Karpas-422 (cell line): Measurements from ENCODE around the gene FES. TPM values are rescaled to one million over a fixed set of nuclear protein-coding genes. Genes with fewer than 3 reads are reported as not detected.

Source experiments
- DNase-seq: peaks from one replicate; pipeline ENCODE4 v3.0.0-alpha.2; 2015
- H2AFZ ChIP-seq: fragments of 200-600 bp; sonication (generic); 2 replicates; pipeline ENCODE4 v1.6.1; 2014; ENCODE audit warnings: antibody characterized with exemption, low read length, mixed read lengths
- H3K27ac ChIP-seq: fragments of 200-600 bp; sonication (generic); 2 replicates; pipeline ENCODE4 v1.5.1; 2014; ENCODE audit warnings: mild to moderate bottlenecking, low read length, moderate library complexity
- H3K27me3 ChIP-seq: fragments of 200-600 bp; sonication (generic); 2 replicates; pipeline ENCODE4 v1.6.1; 2014; ENCODE audit warnings: low read length, mixed read lengths
- H3K36me3 ChIP-seq: fragments of 200-600 bp; sonication (generic); 2 replicates; pipeline ENCODE4 v1.6.1; 2014; ENCODE audit warnings: low read length, mixed read lengths; ENCODE audit not compliant: insufficient read depth
- H3K4me1 ChIP-seq: fragments of 200-600 bp; sonication (generic); 2 replicates; pipeline ENCODE4 v1.6.1; 2014; ENCODE audit warnings: mild to moderate bottlenecking, low read length, mixed read lengths
- H3K4me2 ChIP-seq: fragments of 200-600 bp; sonication (generic); 2 replicates; pipeline ENCODE4 v1.6.1; 2014; ENCODE audit warnings: low read length, low read depth, mild to moderate bottlenecking; ENCODE audit not compliant: poor library complexity, severe bottlenecking
- H3K4me3 ChIP-seq: fragments of 200-600 bp; sonication (generic); 2 replicates; pipeline ENCODE4 v1.5.1; 2014; ENCODE audit warnings: mild to moderate bottlenecking, antibody characterized with exemption, low read length, mixed read lengths
- H3K79me2 ChIP-seq: fragments of 200-600 bp; sonication (generic); 2 replicates; pipeline ENCODE4 v1.6.1; 2014; ENCODE audit warnings: mild to moderate bottlenecking, low read length, mixed read lengths
- H3K9ac ChIP-seq: fragments of 200-600 bp; sonication (generic); 2 replicates; pipeline ENCODE4 v1.6.0; 2014; ENCODE audit warnings: low read length
- H3K9me2 ChIP-seq: fragments of 200-600 bp; sonication (generic), shearing (Covaris generic); replicated peaks from 2 replicates; pipeline ENCODE4 v1.6.0; 2014; ENCODE audit warnings: mild to moderate bottlenecking, low read length, moderate library complexity; ENCODE audit not compliant: insufficient read depth
- H3K9me3 ChIP-seq: fragments of 300-700, 200-600 bp; sonication (generic); 2 replicates; pipeline ENCODE4 v1.6.1; 2014; ENCODE audit warnings: low read length, mixed read lengths
- H4K20me1 ChIP-seq: fragments of 200-600 bp; sonication (generic); 2 replicates; pipeline ENCODE4 v1.6.1; 2014; ENCODE audit warnings: mild to moderate bottlenecking, antibody characterized with exemption, low read length, low read depth; ENCODE audit not compliant: insufficient read depth
- total RNA-seq: library from RNA; depleted of rRNA; stranded (reverse); fragments of >200 nt; shearing (Covaris generic); gene quantifications from 2 replicates; pipeline ENCODE4 v1.2.3, GENCODE V29; 2014; ENCODE audit warnings: low replicate concordance; rRNA removed

The FES gene
- total RNA-seq = 33.7 and 88.0 TPM in 2 replicates

DNA sequence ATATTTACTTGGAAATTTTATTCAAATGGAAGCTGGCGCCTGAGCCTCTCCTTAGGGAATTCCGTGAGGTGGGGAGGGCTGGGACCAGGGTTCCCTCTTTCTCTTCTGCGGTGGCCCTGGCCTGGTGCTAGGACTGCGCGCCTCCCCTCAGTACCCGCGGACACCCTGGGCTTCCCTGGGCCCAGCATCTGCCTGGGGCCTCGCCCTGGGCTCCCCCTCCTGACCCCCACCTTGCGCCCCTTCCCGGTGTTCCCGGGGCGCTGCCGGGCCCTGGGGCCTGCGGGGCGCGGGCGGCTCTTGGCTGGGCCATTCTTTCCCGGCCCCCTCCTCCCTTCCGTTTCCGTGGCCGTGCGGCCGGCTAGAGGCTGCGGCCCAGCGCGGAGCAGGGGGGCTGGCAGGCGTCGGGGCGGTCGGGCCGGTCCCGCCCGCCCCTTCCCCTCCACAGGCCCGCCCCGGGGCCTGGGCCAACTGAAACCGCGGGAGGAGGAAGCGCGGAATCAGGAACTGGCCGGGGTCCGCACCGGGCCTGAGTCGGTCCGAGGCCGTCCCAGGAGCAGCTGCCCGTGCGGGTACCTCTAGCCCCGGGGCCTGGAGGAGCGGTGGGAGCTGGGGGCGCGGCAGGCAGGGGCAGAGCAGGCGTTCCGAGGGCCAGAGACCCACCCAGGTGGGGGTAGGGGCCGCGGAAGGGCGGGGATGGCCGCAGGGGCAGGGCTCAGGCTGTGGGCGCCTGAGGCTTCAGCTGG is at the start of gene FES:
Gene FES (plus strand): TSS at position 529 of the 743 bp plus-strand sequence. CDS start 542 bp downstream, outside the sequence.
- peak within 1 kb of the TSS; percentile 73 for H3K9ac ChIP-seq
- H3K79me2 ChIP-seq = peaks cover 4% of the 10 kb centered on the region; the same call in 1 of the 2 replicates
- H3K27me3 ChIP-seq = no peaks in the 10 kb centered on the region
- peak within 1 kb of the TSS; percentile 83 for H3K27ac ChIP-seq
- H4K20me1 ChIP-seq = no peaks in the 10 kb centered on the region
- no peaks in the 10 kb centered on the region for H3K36me3 ChIP-seq
- H3K4me1 ChIP-seq = peaks cover 54% of the 10 kb centered on the region
- H3K4me2 ChIP-seq = peak within 1 kb of the TSS; percentile 63
- no peaks in the 10 kb centered on the region for H3K9me2 ChIP-seq
- peak within 1 kb of the TSS; percentile 66 for H3K4me3 ChIP-seq
- peak; percentile 78 for DNase-seq
- H2AFZ ChIP-seq = no peak within 1 kb of the TSS
- H3K9me3 ChIP-seq = no peaks in the 10 kb centered on the region

DNA sequence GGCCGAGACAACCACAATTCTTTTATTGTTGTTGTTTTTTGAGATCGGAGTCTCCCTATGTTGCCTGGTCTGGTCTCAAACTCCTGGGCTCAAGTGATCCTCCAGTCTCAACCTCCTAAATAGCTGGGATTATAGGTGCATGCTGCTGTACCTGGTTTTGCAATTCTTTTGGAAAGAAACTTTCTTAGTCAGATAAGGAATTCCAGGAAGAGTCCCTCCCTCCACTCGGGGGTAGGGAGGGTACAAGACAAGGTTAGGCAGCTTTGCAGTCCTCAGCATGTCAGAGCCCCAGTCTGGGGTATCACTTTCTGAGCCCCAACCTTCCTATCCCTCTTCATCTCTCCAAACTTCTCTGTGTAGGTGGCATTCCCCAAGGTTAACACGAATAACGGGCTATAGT is 49.7 kb upstream of the FES start:
- H3K4me3 ChIP-seq = no peak overlapping the region
- no peak overlapping the region for H2AFZ ChIP-seq
- H3K27ac ChIP-seq = no peak overlapping the region
- no peaks in the 10 kb centered on the region; the same call in 1 of the 2 replicates for H3K79me2 ChIP-seq
- H4K20me1 ChIP-seq = no peaks in the 10 kb centered on the region
- no peak overlapping the region for H3K4me2 ChIP-seq
- no peaks in the 10 kb centered on the region for H3K9me3 ChIP-seq
- no peaks in the 10 kb centered on the region for H3K36me3 ChIP-seq
- H3K9me2 ChIP-seq = no peaks in the 10 kb centered on the region
- no peak overlapping the region for H3K9ac ChIP-seq
- H3K27me3 ChIP-seq = no peaks in the 10 kb centered on the region
- DNase-seq = no peak
- H3K4me1 ChIP-seq = peaks cover 31% of the 10 kb centered on the region

DNA sequence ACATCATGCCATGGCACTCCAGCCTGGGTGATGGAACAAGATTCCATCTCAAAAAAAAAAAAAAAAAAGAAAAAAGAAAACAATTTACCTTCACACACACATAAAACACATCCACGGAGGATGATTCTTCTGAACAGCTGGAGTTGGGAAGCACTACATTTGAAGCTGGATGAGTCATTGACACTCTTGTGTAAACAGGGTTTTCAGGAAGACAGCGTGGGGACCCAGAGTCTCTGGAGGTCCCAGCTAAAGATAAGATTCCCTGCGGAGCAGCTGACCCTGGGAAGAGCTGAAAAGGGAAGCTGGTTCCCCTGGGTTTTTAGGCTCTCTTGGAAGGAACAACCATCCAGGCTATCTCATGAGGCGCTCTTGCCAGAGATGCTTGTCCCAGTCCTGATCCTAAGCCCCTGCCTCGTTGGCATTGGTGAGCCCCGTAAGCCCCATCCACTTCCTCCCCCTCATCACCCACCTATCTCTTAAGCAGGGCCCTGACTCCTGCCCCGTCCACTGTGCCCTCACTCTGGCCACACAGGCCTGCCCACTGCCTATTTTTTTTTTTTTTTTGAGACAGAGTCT is 47.9 kb upstream of the FES start:
- Histone ChIP-seq H3K9ac (no peak overlapping the region), H2AFZ (no peak overlapping the region), H3K4me1 (peaks cover 34% of the 10 kb centered on the region), H4K20me1 (no peaks in the 10 kb centered on the region), H3K27ac (no peak overlapping the region), H3K4me2 (no peak overlapping the region), H3K9me2 (no peaks in the 10 kb centered on the region), H3K9me3 (no peaks in the 10 kb centered on the region), H3K27me3 (no peaks in the 10 kb centered on the region), H3K79me2 (peaks cover 15% of the 10 kb centered on the region), H3K36me3 (peaks cover 4% of the 10 kb centered on the region; the same call in 1 of the 2 replicates), H3K4me3 (no peak overlapping the region)
- DNase-seq = no peak

DNA sequence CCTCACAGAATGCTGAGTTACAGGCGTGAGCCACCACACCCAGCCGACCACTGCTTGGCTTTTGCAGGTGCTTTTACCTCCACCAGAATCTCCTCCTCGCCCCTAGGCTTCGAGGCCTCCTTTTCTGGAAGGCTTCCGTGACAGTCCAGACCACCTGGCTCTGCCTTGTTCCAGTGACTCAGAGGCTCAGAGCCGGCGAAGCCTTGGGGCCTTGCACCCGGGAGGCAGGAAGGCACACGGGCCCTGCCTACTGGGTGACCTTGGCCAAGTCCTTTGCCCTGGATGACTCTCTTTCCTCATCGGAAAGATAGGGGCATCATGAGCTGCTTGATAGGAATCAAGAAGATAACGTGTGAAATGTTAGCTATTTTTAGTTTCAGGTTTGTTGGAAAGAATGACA is 47.2 kb upstream of the FES start:
- no peak overlapping the region for H3K27ac ChIP-seq
- H3K9me3 ChIP-seq = no peaks in the 10 kb centered on the region
- H3K9ac ChIP-seq = no peak overlapping the region
- H3K36me3 ChIP-seq = peaks cover 9% of the 10 kb centered on the region
- H3K79me2 ChIP-seq = peaks cover 20% of the 10 kb centered on the region
- no peak overlapping the region for H3K4me3 ChIP-seq
- H2AFZ ChIP-seq = no peak overlapping the region
- no peak overlapping the region for H3K4me2 ChIP-seq
- no peak for DNase-seq
- no peaks in the 10 kb centered on the region for H3K27me3 ChIP-seq
- H3K4me1 ChIP-seq = peaks cover 34% of the 10 kb centered on the region
- H3K9me2 ChIP-seq = no peaks in the 10 kb centered on the region
- no peaks in the 10 kb centered on the region for H4K20me1 ChIP-seq

DNA sequence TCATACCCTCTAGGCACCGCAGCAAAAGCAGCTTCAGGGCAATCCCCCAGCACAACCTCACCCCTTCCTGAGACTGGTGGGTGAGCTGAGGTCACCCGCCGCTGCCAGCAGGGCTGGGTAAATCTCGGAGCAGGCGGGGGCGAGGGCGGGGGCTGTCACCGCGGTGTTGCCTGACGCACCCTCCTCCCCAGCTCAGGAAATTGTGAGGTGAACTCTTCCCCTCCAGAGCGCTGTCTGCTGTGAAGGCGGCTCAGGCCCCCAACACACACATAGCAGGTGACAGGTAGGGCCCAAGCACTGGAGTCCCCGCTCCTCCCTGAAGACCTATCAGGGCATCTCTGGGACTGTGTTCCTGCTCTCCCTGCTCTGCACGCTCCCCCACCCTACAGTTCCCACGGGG is 46.2 kb upstream of the FES start:
- Histone ChIP-seq H3K79me2 (peaks cover 26% of the 10 kb centered on the region), H3K4me1 (peaks cover 34% of the 10 kb centered on the region), H3K27ac (no peak overlapping the region), H2AFZ (peak overlapping the region; percentile 51; the same call in 1 of the 2 replicates), H4K20me1 (no peaks in the 10 kb centered on the region), H3K36me3 (peaks cover 15% of the 10 kb centered on the region), H3K9ac (peak overlapping the region; percentile 83), H3K4me2 (peak overlapping the region; percentile 65), H3K27me3 (no peaks in the 10 kb centered on the region), H3K9me3 (no peaks in the 10 kb centered on the region), H3K9me2 (no peaks in the 10 kb centered on the region), H3K4me3 (peak overlapping the region; percentile 69; the same call in 1 of the 2 replicates)
- peak; percentile 52 for DNase-seq

DNA sequence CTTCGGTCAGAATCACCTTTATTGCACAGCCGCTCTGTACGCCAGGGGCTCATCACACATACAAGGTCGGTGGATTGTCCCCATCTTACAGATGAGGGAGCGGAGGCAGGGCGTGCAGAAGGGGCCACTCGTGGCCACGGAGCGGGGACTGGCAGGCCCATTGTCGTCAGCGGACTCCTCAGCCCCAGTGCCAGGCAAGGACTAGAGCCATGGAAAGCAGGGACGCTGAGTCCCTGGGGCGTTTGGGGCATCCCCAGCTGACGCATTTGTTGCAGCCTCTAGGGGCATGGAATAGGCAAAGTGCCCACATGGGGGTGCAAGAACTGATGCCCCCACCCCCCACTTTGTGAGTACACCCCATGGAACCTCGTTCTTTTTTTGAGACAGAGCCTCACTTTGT is 45.8 kb upstream of the FES start:
- Histone ChIP-seq H3K4me3 (peak overlapping the region; percentile 69; the same call in 1 of the 2 replicates), H2AFZ (peak overlapping the region; percentile 51; the same call in 1 of the 2 replicates), H3K9me3 (no peaks in the 10 kb centered on the region), H3K36me3 (peaks cover 19% of the 10 kb centered on the region), H3K9ac (peak overlapping the region; percentile 83), H3K27ac (no peak overlapping the region), H3K9me2 (no peaks in the 10 kb centered on the region), H3K79me2 (peaks cover 26% of the 10 kb centered on the region), H3K27me3 (no peaks in the 10 kb centered on the region), H3K4me2 (peak overlapping the region; percentile 65), H3K4me1 (peaks cover 34% of the 10 kb centered on the region), H4K20me1 (no peaks in the 10 kb centered on the region)
- DNase-seq = no peak

DNA sequence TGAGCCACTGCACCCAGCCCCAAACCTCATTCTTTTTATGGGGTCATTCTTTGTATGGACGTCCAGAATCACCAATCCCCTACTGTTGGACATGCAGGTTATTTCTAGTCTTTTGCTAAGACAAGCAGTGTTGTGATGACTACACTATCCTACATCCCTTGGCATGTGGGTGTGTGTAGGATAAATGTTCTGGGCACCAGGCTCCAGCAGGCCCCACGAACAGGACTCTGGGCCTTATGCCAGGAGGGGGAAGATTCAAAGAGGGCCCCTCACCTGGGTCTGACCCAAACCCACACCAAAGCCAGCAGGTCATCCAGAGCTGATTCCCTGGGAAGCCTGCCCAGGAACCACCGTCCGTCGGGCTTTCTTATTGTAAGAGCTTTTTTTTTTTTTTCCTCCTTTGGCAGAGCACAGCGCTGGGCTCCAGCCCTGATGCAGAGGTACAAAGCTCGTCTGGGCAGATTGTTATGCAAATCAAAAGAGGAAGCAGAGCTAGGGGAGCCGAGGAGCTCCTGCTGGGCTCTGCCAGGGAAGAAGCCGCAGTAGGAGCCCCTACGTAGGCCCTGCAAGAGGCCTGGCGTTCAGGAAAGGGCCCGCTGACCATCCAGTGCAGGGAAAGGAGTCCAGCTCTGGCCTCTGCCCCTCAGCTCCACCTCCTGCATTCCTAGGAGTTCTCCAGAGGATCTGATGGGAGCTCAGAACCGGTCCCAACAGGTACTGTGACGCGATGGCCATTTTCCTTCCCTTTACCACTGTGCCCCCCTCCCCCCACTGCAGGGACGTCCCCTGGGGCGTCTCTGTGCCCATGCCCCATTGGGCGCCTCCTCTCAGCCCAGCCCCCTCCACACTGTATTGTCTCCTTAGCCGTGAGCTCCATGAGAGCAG is 44.9 kb upstream of the FES start:
- H3K79me2 ChIP-seq = peaks cover 26% of the 10 kb centered on the region
- peak overlapping the region; percentile 81 for H3K27ac ChIP-seq
- no peaks in the 10 kb centered on the region for H4K20me1 ChIP-seq
- H2AFZ ChIP-seq = peak overlapping the region; percentile 75; the same call in 1 of the 2 replicates
- peak overlapping the region; percentile 69 for H3K4me3 ChIP-seq
- H3K27me3 ChIP-seq = no peaks in the 10 kb centered on the region
- H3K9me2 ChIP-seq = no peaks in the 10 kb centered on the region
- H3K36me3 ChIP-seq = peaks cover 19% of the 10 kb centered on the region
- H3K4me1 ChIP-seq = peaks cover 37% of the 10 kb centered on the region
- no peaks in the 10 kb centered on the region for H3K9me3 ChIP-seq
- peak overlapping the region; percentile 83 for H3K9ac ChIP-seq
- DNase-seq = peak; percentile 94
- peak overlapping the region; percentile 65 for H3K4me2 ChIP-seq
